SK-N-SH (cell line): ENCODE measurements around the gene PCNX4. TPM values are rescaled to one million over a fixed set of nuclear protein-coding genes. Genes with fewer than 3 reads are reported as not detected.

Experiments
- CTCF ChIA-PET: fragments of 300-600, 350-600 bp; formaldehyde crosslinking; extraction: SDS; loops from one replicate; lab custom pipeline; 2021; lab: Yijun Ruan, JAX
- POLR2A ChIA-PET: fragments of 350-600 bp; sonication (Branson Sonifier 250); formaldehyde crosslinking; extraction: SDS; loops from one replicate; lab custom pipeline; 2020; ENCODE audit warnings: antibody characterized with exemption, inconsistent platforms; lab: Yijun Ruan, JAX
- DNase-seq: peaks from one replicate; pipeline ENCODE4 v3.0.0; 2012
- H2AFZ ChIP-seq: fragments of 200-600 bp; sonication (generic); 2 replicates; pipeline ENCODE4 v1.8.1; 2016; ENCODE audit warnings: antibody characterized with exemption, mild to moderate bottlenecking, low read depth
- H3F3A ChIP-seq: fragments of 200-600 bp; sonication (generic); replicated peaks from 2 replicates; pipeline ENCODE3; 2016; ENCODE audit warnings: antibody characterized with exemption, mild to moderate bottlenecking; ENCODE audit not compliant: insufficient read depth
- H3K27ac ChIP-seq, 2 experiments: fragments of 200-500 bp in 1 of 2; fragments of 200-600 bp in 1 of 2; sonication (Bioruptor generic) in 1 of 2; sonication (generic), shearing (Covaris generic) in 1 of 2; 2 replicates each; pipeline versions ENCODE4 v1.5.1 to v1.6.1; 2014 to 2016; ENCODE audit warnings: low read depth in 2 of 2, inconsistent platforms in 1 of 2, low read length in 1 of 2, mild to moderate bottlenecking in 1 of 2, mixed read lengths in 1 of 2
- H3K27me3 ChIP-seq: fragments of 200-600 bp; sonication (generic), shearing (Covaris generic); 2 replicates; pipeline ENCODE4 v1.6.1; 2016; ENCODE audit warnings: mixed run types; ENCODE audit not compliant: insufficient read depth
- H3K36me3 ChIP-seq, 2 experiments: fragments of 200-500 bp in 1 of 2; fragments of 200-600 bp in 1 of 2; sonication (Bioruptor generic) in 1 of 2; sonication (generic) in 1 of 2; replicated peaks in 1 of 2; 2 replicates each; pipeline versions ENCODE3 to v1.5.1; 2014 to 2016; ENCODE audit warnings: low read length in 1 of 2, mild to moderate bottlenecking in 1 of 2; ENCODE audit not compliant: insufficient read depth in 2 of 2, control insufficient read depth in 1 of 2
- H3K4me1 ChIP-seq, 2 experiments: fragments of 200-500 bp in 1 of 2; fragments of 200-600 bp in 1 of 2; sonication (Bioruptor generic) in 1 of 2; sonication (generic), shearing (Covaris generic) in 1 of 2; 2 replicates each; pipeline versions ENCODE4 v1.5.1 to v1.6.1; 2014 to 2016; ENCODE audit warnings: low read depth in 1 of 2, low read length in 1 of 2, mixed run types in 1 of 2; ENCODE audit not compliant: insufficient read depth in 2 of 2, control insufficient read depth in 1 of 2
- H3K4me2 ChIP-seq: fragments of 200-600 bp; sonication (generic), shearing (Covaris generic); 2 replicates; pipeline ENCODE4 v1.6.1; 2017; ENCODE audit warnings: mixed run types
- H3K4me3 ChIP-seq, 2 experiments: fragments of 200-500 bp in 1 of 2; fragments of 200-600 bp in 1 of 2; sonication (Bioruptor generic) in 1 of 2; sonication (generic), shearing (Covaris generic) in 1 of 2; 2 replicates each; pipeline versions ENCODE4 v1.5.1 to v1.8.1; 2014 to 2016; ENCODE audit warnings: low read depth in 2 of 2, inconsistent platforms in 1 of 2, low read length in 1 of 2, mild to moderate bottlenecking in 1 of 2, mixed read lengths in 1 of 2, moderate library complexity in 1 of 2
- H3K79me2 ChIP-seq: fragments of 200-600 bp; sonication (generic); 2 replicates; pipeline ENCODE4 v1.8.1; 2017; ENCODE audit warnings: mild to moderate bottlenecking; ENCODE audit not compliant: insufficient read depth
- H3K9ac ChIP-seq: fragments of 200-600 bp; sonication (generic); 2 replicates; pipeline ENCODE4 v1.6.1; 2017; ENCODE audit warnings: mixed run types
- H3K9me2 ChIP-seq: fragments of 200-600 bp; sonication (generic); 2 replicates; pipeline ENCODE4 v1.6.1; 2017; ENCODE audit warnings: mixed run types
- H3K9me3 ChIP-seq: fragments of 200-600 bp; sonication (generic); 2 replicates; pipeline ENCODE4 v1.6.1; 2017; ENCODE audit warnings: mixed run types, mild to moderate bottlenecking, moderate library complexity
- H4K20me1 ChIP-seq: fragments of 200-600 bp; sonication (generic); 2 replicates; pipeline ENCODE4 v1.6.1; 2017; ENCODE audit warnings: mild to moderate bottlenecking, mixed run types; ENCODE audit not compliant: insufficient read depth
- CHD2 ChIP-seq: fragments of 150-350 bp; IDR thresholded peaks from 2 replicates; pipeline ENCODE4 v1.6.1; 2018; ENCODE audit warnings: low read length; ENCODE audit not compliant: partially characterized antibody
- ELF1 ChIP-seq: IDR thresholded peaks from 2 replicates; pipeline ENCODE4 v1.4.0; 2012
- EZH2phosphoT487 ChIP-seq: fragments of 200-600 bp; sonication (generic); IDR thresholded peaks from 2 replicates; pipeline ENCODE4 v1.6.1; 2017; ENCODE audit warnings: low read depth, mixed run types, mild to moderate bottlenecking, antibody characterized with exemption, moderate library complexity, borderline replicate concordance
- FOSL2 ChIP-seq: IDR thresholded peaks from 2 replicates; pipeline ENCODE4 v1.4.0; 2012; ENCODE audit warnings: low read depth, mild to moderate bottlenecking, moderate library complexity, borderline replicate concordance
- FOXM1 ChIP-seq: IDR thresholded peaks from 2 replicates; pipeline ENCODE4 v1.4.0; 2012; ENCODE audit warnings: low read depth, mild to moderate bottlenecking
- GATA2 ChIP-seq: sonication (generic); formaldehyde crosslinking; IDR thresholded peaks from 2 replicates; pipeline ENCODE4 v1.5.0; 2020; ENCODE audit warnings: mild to moderate bottlenecking, missing genetic modification reagents
- JUND ChIP-seq: IDR thresholded peaks from 2 replicates; pipeline ENCODE4 v1.4.0; 2012
- MAX ChIP-seq: IDR thresholded peaks from 2 replicates; pipeline ENCODE4 v1.4.0; 2012; ENCODE audit warnings: low read depth
- MEF2A ChIP-seq: IDR thresholded peaks from 2 replicates; pipeline ENCODE4 v1.4.0; 2012; ENCODE audit warnings: low read depth, borderline replicate concordance
- NFIC ChIP-seq: IDR thresholded peaks from 2 replicates; pipeline ENCODE4 v1.4.0; 2012; ENCODE audit warnings: borderline replicate concordance
- PBX3 ChIP-seq: IDR thresholded peaks from 2 replicates; pipeline ENCODE4; 2012
- RAD21 ChIP-seq: IDR thresholded peaks from 2 replicates; pipeline ENCODE4 v1.6.1; 2012; ENCODE audit warnings: mild to moderate bottlenecking, low read length
- REST ChIP-seq: IDR thresholded peaks from 2 replicates; pipeline ENCODE4 v1.6.1; 2012; ENCODE audit warnings: mild to moderate bottlenecking, low read depth, low read length, moderate library complexity
- RFX5 ChIP-seq: IDR thresholded peaks from 2 replicates; pipeline ENCODE4 v1.6.1; 2012; ENCODE audit warnings: mild to moderate bottlenecking, improper control_type of control experiment, low read length
- RXRA ChIP-seq: IDR thresholded peaks from 2 replicates; pipeline ENCODE4 v1.4.0; 2012; ENCODE audit warnings: low read depth, mild to moderate bottlenecking, borderline replicate concordance
- TEAD4 ChIP-seq: IDR thresholded peaks from 2 replicates; pipeline ENCODE4 v1.4.0; 2012; ENCODE audit warnings: mild to moderate bottlenecking, borderline replicate concordance; ENCODE audit not compliant: insufficient read depth
- USF2 ChIP-seq: fragments of 150-350 bp; IDR thresholded peaks from 2 replicates; pipeline ENCODE4 v1.6.1; 2017; ENCODE audit warnings: antibody characterized with exemption, low read length, low read depth, borderline replicate concordance
- YY1 ChIP-seq: IDR thresholded peaks from 2 replicates; pipeline ENCODE4 v1.4.0; 2012; ENCODE audit warnings: low read depth, mild to moderate bottlenecking
- WGBS: methylation state at CpG from one replicate; pipeline ENCODE4 v1.1.6; 2017; ENCODE audit warnings: low lambda C conversion rate; 5-methylcytosine and 5-hydroxymethylcytosine counted together
- polyA plus RNA-seq, 3 experiments: library from polyadenylated mRNA; depleted of rRNA; stranded (reverse); fragments of >200 nt; gene quantifications; 2 replicates each; pipeline ENCODE4 v1.2.3, GENCODE V29; 2012

PCNX4 gene
- polyA plus RNA-seq, 1 of the 3 experiments (the other 2 are of a cell fraction) = 21.1 TPM

- no peak overlapping the region for H3K27ac ChIP-seq
- H3K79me2 ChIP-seq = no peaks in the 10 kb centered on the region; the same call in 1 of the 2 replicates
- H3K4me2 ChIP-seq = no peak overlapping the region
- H3F3A ChIP-seq = peaks cover under 1% of the 10 kb centered on the region
- POLR2A ChIA-PET = no interaction called here
- H3K27me3 ChIP-seq = no peaks in the 10 kb centered on the region
- peaks cover 77 to 90% of the 10 kb centered on the region in 2 experiments for H3K36me3 ChIP-seq
- H3K4me1 ChIP-seq = no peaks in the 10 kb centered on the region
- H2AFZ ChIP-seq = no peak overlapping the region
- H4K20me1 ChIP-seq = no peaks in the 10 kb centered on the region
- CTCF ChIA-PET = interaction anchor here (0.8 kb wide), 1 partner anchor 161 kb away, joined by 3 read pairs; no protein-coding TSS in a partner anchor
- no peak overlapping the region for H3K4me3 ChIP-seq
- no peak overlapping the region for H3K9ac ChIP-seq
- TF ChIP-seq GATA2 (CRISPR knock-in tag) (no peak), TEAD4 (no peak), CHD2 (no peak), RXRA (no peak), NFIC (no peak), YY1 (no peak), EZH2phosphoT487 (no peak)
- H3K9me2 ChIP-seq = no peaks in the 10 kb centered on the region
- H3K9me3 ChIP-seq = no peaks in the 10 kb centered on the region
- DNase-seq = no peak
Measured at GRCh38 chr14:60125918-60126317, 34.2 kb downstream of the PCNX4 start.

GRCh38 chr14:60133487-60133886, 41.8 kb downstream of the PCNX4 start:
- WGBS = 91% methylated on average over 2 of the region's 2 CpGs
- no peaks in the 10 kb centered on the region; the same call in 1 of the 2 replicates for H3K9me3 ChIP-seq
- POLR2A ChIA-PET = no interaction called here

More at GRCh38 chr14:60133487-60133886, 41.8 kb downstream of the PCNX4 start:
- no peak for DNase-seq
- Histone ChIP-seq H2AFZ (no peak overlapping the region), H3K27ac (no peak overlapping the region), H3K36me3 (peaks cover 29 to 69% of the 10 kb centered on the region in 2 experiments), H3F3A (peaks cover 26% of the 10 kb centered on the region), H3K27me3 (no peaks in the 10 kb centered on the region), H3K79me2 (no peaks in the 10 kb centered on the region; the same call in 1 of the 2 replicates), H3K4me1 (no peaks in the 10 kb centered on the region), H3K9me2 (no peaks in the 10 kb centered on the region), H4K20me1 (no peaks in the 10 kb centered on the region), H3K4me2 (no peak overlapping the region), H3K9ac (no peak overlapping the region), H3K4me3 (no peak overlapping the region)
- CTCF ChIA-PET = no interaction called here
- TF ChIP-seq NFIC (no peak), JUND (no peak), CHD2 (no peak), REST (no peak), FOSL2 (no peak), FOXM1 (no peak), TEAD4 (no peak), RFX5 (no peak), PBX3 (no peak), USF2 (no peak), RXRA (no peak), ELF1 (no peak), RAD21 (no peak), MAX (no peak), MEF2A (no peak)
